H9 (cell line): ENCODE measurements around the gene PRSS8. TPM values are rescaled to one million over a fixed set of nuclear protein-coding genes. Genes with fewer than 3 reads are reported as not detected.

Source experiments
- DNase-seq: peaks from one replicate; pipeline ENCODE4 v3.0.0-alpha.2; 2017
- H2AFZ ChIP-seq: one replicate; pipeline ENCODE4 v1.6.1; 2013; ENCODE audit warnings: mild to moderate bottlenecking, low read length, control low read depth, moderate library complexity
- H2AK5ac ChIP-seq: 2 replicates; pipeline ENCODE4 v1.6.1; 2013; ENCODE audit warnings: low read length, control low read depth, mixed read lengths; ENCODE audit not compliant: insufficient read length
- H2BK120ac ChIP-seq: one replicate; pipeline ENCODE4 v1.6.1; 2013; ENCODE audit warnings: low read depth, mild to moderate bottlenecking, low read length, control low read depth, inconsistent platforms; ENCODE audit not compliant: poor library complexity, severe bottlenecking
- H2BK12ac ChIP-seq: 2 replicates; pipeline ENCODE4 v1.6.1; 2013; ENCODE audit warnings: low read length, control low read depth, mixed read lengths, low read depth; ENCODE audit not compliant: insufficient read length
- H2BK15ac ChIP-seq: 2 replicates; pipeline ENCODE4 v1.6.1; 2013; ENCODE audit warnings: low read depth, low read length, control low read depth
- H2BK20ac ChIP-seq: one replicate; pipeline ENCODE4 v1.6.1; 2013; ENCODE audit warnings: low read depth, mild to moderate bottlenecking, low read length, control low read depth, inconsistent platforms; ENCODE audit not compliant: poor library complexity, severe bottlenecking
- H2BK5ac ChIP-seq: 2 replicates; pipeline ENCODE4 v1.6.1; 2013; ENCODE audit warnings: low read length, control low read depth, mixed read lengths; ENCODE audit not compliant: insufficient read length
- H3K14ac ChIP-seq: 2 replicates; pipeline ENCODE4 v1.6.1; 2013; ENCODE audit warnings: low read length, control low read depth; ENCODE audit not compliant: insufficient read depth
- H3K18ac ChIP-seq: 2 replicates; pipeline ENCODE4 v1.6.1; 2013; ENCODE audit warnings: low read depth, mild to moderate bottlenecking, mixed read lengths, low read length, control low read depth; ENCODE audit not compliant: insufficient read length
- H3K23ac ChIP-seq: 2 replicates; pipeline ENCODE4 v1.6.1; 2013; ENCODE audit warnings: low read length, control low read depth, mixed read lengths, low read depth; ENCODE audit not compliant: insufficient read length
- H3K23me2 ChIP-seq: 2 replicates; pipeline ENCODE4 v1.6.1; 2013; ENCODE audit warnings: low read depth, mild to moderate bottlenecking, mixed read lengths, low read length, control low read depth; ENCODE audit not compliant: insufficient read length, poor library complexity, severe bottlenecking
- H3K27ac ChIP-seq: 2 replicates; pipeline ENCODE4 v1.5.1; 2013; ENCODE audit warnings: low read length, control low read depth, mixed read lengths, low read depth; ENCODE audit not compliant: insufficient read length
- H3K27me3 ChIP-seq: 2 replicates; pipeline ENCODE4 v1.6.1; 2013; ENCODE audit warnings: low read length, control low read depth, inconsistent platforms; ENCODE audit not compliant: insufficient read depth
- H3K4ac ChIP-seq: 2 replicates; pipeline ENCODE4 v1.6.1; 2013; ENCODE audit warnings: low read depth, mild to moderate bottlenecking, control low read depth, inconsistent platforms, low read length, moderate library complexity
- H3K4me1 ChIP-seq: 2 replicates; pipeline ENCODE4 v1.6.1; 2013; ENCODE audit warnings: low read length, control low read depth, inconsistent platforms; ENCODE audit not compliant: insufficient read depth
- H3K4me2 ChIP-seq: 2 replicates; pipeline ENCODE4 v1.6.1; 2013; ENCODE audit warnings: low read length, control low read depth, mixed read lengths; ENCODE audit not compliant: insufficient read length, insufficient read depth
- H3K56ac ChIP-seq: 2 replicates; pipeline ENCODE4 v1.6.1; 2013; ENCODE audit warnings: low read depth, mild to moderate bottlenecking, mixed read lengths, low read length, control low read depth; ENCODE audit not compliant: insufficient read length
- H3K79me1 ChIP-seq: 2 replicates; pipeline ENCODE4 v1.6.1; 2013; ENCODE audit warnings: low read depth, mild to moderate bottlenecking, moderate library complexity, low read length, control low read depth, inconsistent platforms; ENCODE audit not compliant: insufficient read depth, poor library complexity, severe bottlenecking
- H3K79me2 ChIP-seq: 2 replicates; pipeline ENCODE4 v1.6.1; 2013; ENCODE audit warnings: low read length, control low read depth, inconsistent platforms; ENCODE audit not compliant: insufficient read depth
- H3K9ac ChIP-seq: 2 replicates; pipeline ENCODE4 v1.6.1; 2013; ENCODE audit warnings: low read length, control low read depth, mixed read lengths; ENCODE audit not compliant: insufficient read length; ENCODE audit errors: extremely low read depth
- H3K9me3 ChIP-seq: one replicate; pipeline ENCODE4 v1.6.1; 2013; ENCODE audit warnings: low read depth, low read length, inconsistent platforms; ENCODE audit not compliant: control insufficient read depth
- H3T11ph ChIP-seq: one replicate; pipeline ENCODE4 v1.6.1; 2013; ENCODE audit warnings: mild to moderate bottlenecking, low read length, control low read depth, inconsistent platforms
- H4K20me1 ChIP-seq: one replicate; pipeline ENCODE4 v1.6.1; 2013; ENCODE audit not compliant: control insufficient read depth, insufficient read length, insufficient read depth
- H4K5ac ChIP-seq: 2 replicates; pipeline ENCODE4 v1.6.1; 2013; ENCODE audit warnings: low read depth, mild to moderate bottlenecking, mixed read lengths, low read length, control low read depth; ENCODE audit not compliant: insufficient read length
- H4K8ac ChIP-seq: replicated peaks from 2 replicates; pipeline ENCODE4 v1.6.1; 2013; ENCODE audit warnings: low read length, control low read depth, mixed read lengths, low read depth; ENCODE audit not compliant: insufficient read length
- H4K91ac ChIP-seq: 2 replicates; pipeline ENCODE4 v1.6.1; 2013; ENCODE audit warnings: low read depth, mild to moderate bottlenecking, moderate library complexity, mixed read lengths, low read length, control low read depth; ENCODE audit not compliant: insufficient read length
- H3K27ac Mint-ChIP-seq, 3 experiments: 2 replicates in 2 of 3; 3 replicates in 1 of 3; pipeline ENCODE4 v1.8.0; 2020 to 2021; ENCODE audit warnings: mixed read lengths in 3 of 3, mild to moderate bottlenecking in 1 of 3, moderate library complexity in 1 of 3
- H3K27me3 Mint-ChIP-seq: 2 replicates; pipeline ENCODE4 v1.8.0; 2021; ENCODE audit warnings: low read depth, mild to moderate bottlenecking, moderate library complexity, mixed read lengths
- H3K36me3 Mint-ChIP-seq, 3 experiments: 2 replicates in 2 of 3; 3 replicates in 1 of 3; pipeline ENCODE4 v1.8.0; 2020 to 2021; ENCODE audit warnings: low read depth in 3 of 3, mixed read lengths in 3 of 3; ENCODE audit not compliant: insufficient read depth in 1 of 3
- H3K4me1 Mint-ChIP-seq, 2 experiments: 2 replicates each; pipeline ENCODE4 v1.8.0; 2020; ENCODE audit warnings: mixed read lengths in 2 of 2
- H3K4me3 Mint-ChIP-seq, 2 experiments: 2 replicates in 1 of 2; 3 replicates in 1 of 2; pipeline ENCODE4 v1.8.0; 2020 to 2021; ENCODE audit warnings: mild to moderate bottlenecking in 2 of 2, mixed read lengths in 2 of 2, moderate library complexity in 1 of 2
- H3K9me3 Mint-ChIP-seq, 2 experiments: 2 replicates in 1 of 2; 3 replicates in 1 of 2; pipeline ENCODE4 v1.8.0; 2020; ENCODE audit warnings: mild to moderate bottlenecking in 2 of 2, mixed read lengths in 2 of 2, moderate library complexity in 1 of 2
- CTCF ChIP-seq: fragments of 200-600 bp; sonication (generic); conservative IDR thresholded peaks from 3 replicates; pipeline ENCODE4 v1.8.0; 2021; ENCODE audit warnings: antibody characterized with exemption, mild to moderate bottlenecking
- WGBS: extraction: QIAGEN DNeasy Blood & Tissue Kit; methylation state at CpG from one replicate; pipeline ENCODE4 v1.1.7; 2013; ENCODE audit warnings: missing lambda C conversion rate, low lambda C conversion rate, mixed read lengths; ENCODE audit not compliant: insufficient read length; ENCODE audit errors: extremely low coverage; 5-methylcytosine and 5-hydroxymethylcytosine counted together
- total RNA-seq: library from RNA; stranded (reverse); gene quantifications from 2 replicates; pipeline ENCODE4 v1.2.1, GENCODE V29; 2021

The PRSS8 gene
- total RNA-seq, 1 experiment from 2014 or later = 64.0 TPM

GRCh38 chr16:31148281-31148728, 12.8 kb upstream of the PRSS8 start:
- H3K14ac ChIP-seq = peak overlapping the region; percentile 21
- no peaks in the 10 kb centered on the region for H3K9me3 ChIP-seq
- no peak overlapping the region for H3K27ac ChIP-seq
- no peak overlapping the region for H2AK5ac ChIP-seq
- no peaks in the 10 kb centered on the region for H4K20me1 ChIP-seq
- H3K23me2 ChIP-seq = peaks cover 7% of the 10 kb centered on the region
- H4K5ac ChIP-seq = no peak overlapping the region
- Mint-ChIP-seq H3K27ac (no peak overlapping the region), H3K4me1 (peaks cover 18 to 44% of the 10 kb centered on the region in 2 experiments), H3K9me3 (no peaks in the 10 kb centered on the region; a peak in 1 of 5 replicates), H3K36me3 (no peaks in the 10 kb centered on the region), H3K4me3 (peak overlapping the region; percentile 55 to 63; a peak in 3 of 5 replicates), H3K27me3 (peaks cover 45% of the 10 kb centered on the region)
- H3K4me2 ChIP-seq = peak overlapping the region; percentile 71
- H2AFZ ChIP-seq = no peak overlapping the region
- no peak overlapping the region for H3K56ac ChIP-seq
- no peaks in the 10 kb centered on the region for H3K27me3 ChIP-seq
- no peak overlapping the region for H2BK15ac ChIP-seq
- H3K79me2 ChIP-seq = no peaks in the 10 kb centered on the region
- no peak overlapping the region for H4K8ac ChIP-seq
- no peak overlapping the region for H2BK20ac ChIP-seq
- no peak overlapping the region for H3K23ac ChIP-seq
- no peak overlapping the region for H2BK120ac ChIP-seq
- no CpG with 5 or more reads among the region's 40 CpGs for WGBS
- no peak overlapping the region for H3T11ph ChIP-seq
- no peak for TF ChIP-seq CTCF
- no peak overlapping the region for H2BK5ac ChIP-seq
- H3K4me1 ChIP-seq = no peaks in the 10 kb centered on the region; the same call in 1 of the 2 replicates
- no peaks in the 10 kb centered on the region for H3K79me1 ChIP-seq
- no peak overlapping the region for H2BK12ac ChIP-seq
- no peak overlapping the region for H4K91ac ChIP-seq
- H3K4ac ChIP-seq = no peak overlapping the region
- peak; percentile 74 for DNase-seq
- no peak overlapping the region for H3K9ac ChIP-seq
- no peak overlapping the region for H3K18ac ChIP-seq
